CD4-positive, alpha-beta T cell treated with Interleukin-15 for 1 hour (primary cell): ENCODE data around the gene ARRDC4.
A peak's percentile ranks its signal among the peaks of the same experiment; 100 is the strongest.

Source experiments
- DNase-seq: peaks from one replicate; pipeline ENCODE4 v3.0.0-alpha.2; 2020

Gene ARRDC4

GRCh38 chr15:97960364-97961066 is at the start of gene ARRDC4:
ARRDC4 (plus strand) TSS chr15:97960703; CDS start chr15:97960862, 159 bp downstream.
- DNase-seq = peak; percentile 100

- no peak for DNase-seq
Observed at GRCh38 chr15:97914711-97915110, 45.8 kb upstream of the ARRDC4 start.

GRCh38 chr15:97915261-97915660 is 45.2 kb upstream of the ARRDC4 start:
- no peak for DNase-seq

- no peak for DNase-seq
Observed at GRCh38 chr15:97921296-97921865, 39.1 kb upstream of the ARRDC4 start.

GRCh38 chr15:97929456-97930229 is 30.9 kb upstream of the ARRDC4 start:
- DNase-seq = no peak

- no peak for DNase-seq
Observed at GRCh38 chr15:97930230-97930629, 30.3 kb upstream of the ARRDC4 start.

GRCh38 chr15:97931314-97931713 is 29.2 kb upstream of the ARRDC4 start:
- no peak for DNase-seq

- DNase-seq = no peak
Observed at GRCh38 chr15:97933589-97933988, 26.9 kb upstream of the ARRDC4 start.

- DNase-seq = no peak
Observed at GRCh38 chr15:97940993-97941392, 19.5 kb upstream of the ARRDC4 start.

GRCh38 chr15:97941572-97941971 is 18.9 kb upstream of the ARRDC4 start:
- DNase-seq = no peak

GRCh38 chr15:97944724-97945123 is 15.8 kb upstream of the ARRDC4 start:
- DNase-seq = no peak

GRCh38 chr15:97947465-97948260 is 12.8 kb upstream of the ARRDC4 start:
- no peak for DNase-seq

GRCh38 chr15:97953254-97953653 is 7.2 kb upstream of the ARRDC4 start:
- DNase-seq = no peak

GRCh38 chr15:97953748-97954147 is 6.8 kb upstream of the ARRDC4 start:
- no peak for DNase-seq

- DNase-seq = no peak
Observed at GRCh38 chr15:97955035-97955434, 5.5 kb upstream of the ARRDC4 start.

- no peak for DNase-seq
Observed at GRCh38 chr15:97955529-97955928, 5.0 kb upstream of the ARRDC4 start.

- no peak for DNase-seq
Observed at GRCh38 chr15:97959724-97960363, 659 bp upstream of the ARRDC4 start.

GRCh38 chr15:97961067-97961954 is 808 bp downstream of the ARRDC4 start:
- no peak for DNase-seq

GRCh38 chr15:97962263-97962662 is 1.8 kb downstream of the ARRDC4 start:
- no peak for DNase-seq

GRCh38 chr15:97963779-97964178 is 3.3 kb downstream of the ARRDC4 start:
- DNase-seq = no peak

GRCh38 chr15:97966246-97966645 is 5.7 kb downstream of the ARRDC4 start:
- no peak for DNase-seq
